Measurements from ENCODE around the gene PRR36. TPM values are rescaled to one million over a fixed set of nuclear protein-coding genes. Genes with fewer than 3 reads are reported as not detected.
"Not testable (repeated sequence)": the region's sequence is repeated elsewhere in the genome, so short reads cannot be mapped to it uniquely, and the experiment has no call there.

Gene PRR36
- total RNA-seq, 1 donor from 2014 or later: 0.07 TPM

- H3K9me3 ChIP-seq (ENCODE audit: low read depth): no peaks in the 10 kb centered on the region
- H3K27me3 ChIP-seq: peaks cover 49% of the 10 kb centered on the region
- peaks cover 53% of the 10 kb centered on the region for H3F3A ChIP-seq (ENCODE audit: low read depth)
- H3K27me3 Mint-ChIP-seq (ENCODE audit: insufficient read depth, low read depth): peaks cover 36% of the 10 kb centered on the region
- H3K4me3 ChIP-seq: peak within 1 kb of the TSS; percentile 75
- H3K27ac ChIP-seq: peak within 1 kb of the TSS; percentile 66
- peaks cover 39% of the 10 kb centered on the region for H3K4me1 Mint-ChIP-seq
- TF ChIP-seq EZH2phosphoT487 (IDR thresholded peaks at IDR 0.05): no peak
- peak; percentile 25 for TF ChIP-seq CTCF (IDR thresholded peaks at IDR 0.05)
- TF ChIP-seq EZH2 (IDR thresholded peaks at IDR 0.05): no peak
- peaks cover 3% of the 10 kb centered on the region for H3K36me3 Mint-ChIP-seq
- H2AFZ ChIP-seq (replicated peaks): peak within 1 kb of the TSS; percentile 54
- H3K4me1 ChIP-seq: peaks cover 15% of the 10 kb centered on the region
- peaks cover 49% of the 10 kb centered on the region for H4K20me1 ChIP-seq (ENCODE audit: low read depth)
- no peaks in the 10 kb centered on the region for H3K9me3 Mint-ChIP-seq
- H3K36me3 ChIP-seq: no peaks in the 10 kb centered on the region
- no peak within 1 kb of the TSS for H3K27ac Mint-ChIP-seq
- H3K4me2 ChIP-seq: peak within 1 kb of the TSS; percentile 77
- peak within 1 kb of the TSS; percentile 87 for H3K4me3 Mint-ChIP-seq
- peak; percentile 97 for DNase-seq (ENCODE audit: low spot score)
- H3K9ac ChIP-seq: no peak within 1 kb of the TSS
- H3K79me2 ChIP-seq (ENCODE audit: low read depth): peaks cover 7% of the 10 kb centered on the region
Measured at GRCh38 chr19:7919610-7920518, 45.7 kb upstream of the PRR36 start, which contains the start of gene SNAPC2. SNAPC2 (plus strand) TSS chr19:7920338; CDS start chr19:7920367, 29 bp downstream.

- peaks cover 46% of the 10 kb centered on the region for H3F3A ChIP-seq (ENCODE audit: low read depth)
- H3K27me3 Mint-ChIP-seq (ENCODE audit: insufficient read depth, low read depth): peaks cover 36% of the 10 kb centered on the region
- no peak overlapping the region for H3K4me3 ChIP-seq
- no peaks in the 10 kb centered on the region for H3K36me3 ChIP-seq
- H3K9me3 Mint-ChIP-seq: no peaks in the 10 kb centered on the region
- peaks cover 60% of the 10 kb centered on the region for H3K27me3 ChIP-seq
- H3K4me3 Mint-ChIP-seq: peak overlapping the region; percentile 87
- no peak for DNase-seq (ENCODE audit: low spot score)
- H3K4me1 Mint-ChIP-seq: peaks cover 36% of the 10 kb centered on the region
- TF ChIP-seq CTCF (IDR thresholded peaks at IDR 0.05): no peak
- TF ChIP-seq EZH2phosphoT487 (IDR thresholded peaks at IDR 0.05): no peak
- TF ChIP-seq EZH2 (IDR thresholded peaks at IDR 0.05): no peak
- no peaks in the 10 kb centered on the region for H3K36me3 Mint-ChIP-seq
- no peaks in the 10 kb centered on the region for H3K79me2 ChIP-seq (ENCODE audit: low read depth)
- H3K9ac ChIP-seq: no peak overlapping the region
- no peak overlapping the region for H2AFZ ChIP-seq (replicated peaks)
- no peaks in the 10 kb centered on the region for H3K9me3 ChIP-seq (ENCODE audit: low read depth)
- peaks cover 15% of the 10 kb centered on the region for H3K4me1 ChIP-seq
- peak overlapping the region; percentile 99 for H3K4me2 ChIP-seq
- no peak overlapping the region for H3K27ac ChIP-seq
- no peak overlapping the region for H3K27ac Mint-ChIP-seq
- H4K20me1 ChIP-seq (ENCODE audit: low read depth): peaks cover 47% of the 10 kb centered on the region
Measured at GRCh38 chr19:7918615-7919421, 44.6 kb upstream of the PRR36 start.

- peaks cover 15% of the 10 kb centered on the region for H3K4me1 ChIP-seq
- not testable (repeated sequence) for H3K9me3 ChIP-seq (ENCODE audit: low read depth); H3K36me3 Mint-ChIP-seq; H3K79me2 ChIP-seq (ENCODE audit: low read depth); H3K27ac ChIP-seq; H3K9ac ChIP-seq; DNase-seq (ENCODE audit: low spot score); H3K36me3 ChIP-seq; H3K9me3 Mint-ChIP-seq; H2AFZ ChIP-seq (replicated peaks); H3K27ac Mint-ChIP-seq
- peak overlapping the region; percentile 59 for H3K4me3 ChIP-seq
- peaks cover 42% of the 10 kb centered on the region for H4K20me1 ChIP-seq (ENCODE audit: low read depth)
- peaks cover 37% of the 10 kb centered on the region for H3K27me3 Mint-ChIP-seq (ENCODE audit: insufficient read depth, low read depth)
- H3K27me3 ChIP-seq: peaks cover 64% of the 10 kb centered on the region
- H3F3A ChIP-seq (ENCODE audit: low read depth): peaks cover 46% of the 10 kb centered on the region
- H3K4me2 ChIP-seq: peak overlapping the region; percentile 99
- peak overlapping the region; percentile 50 for H3K4me3 Mint-ChIP-seq
- H3K4me1 Mint-ChIP-seq: peaks cover 33% of the 10 kb centered on the region
Measured at GRCh38 chr19:7918062-7918614, 43.9 kb upstream of the PRR36 start.

Measured in neural progenitor cell (in vitro differentiated cells).